ENCODE measurements around the gene CCNL1.
"Not testable (repeated sequence)": the region's sequence is repeated elsewhere in the genome, so short reads cannot be mapped to it uniquely, and the experiment has no call there.

Gene CCNL1

GRCh38 chr3:157159762-157160657 lies at the start of gene CCNL1:
TSS of gene CCNL1 (minus strand) at chr3:157160147. CDS start at chr3:157160094, 53 bp downstream.
- peak; percentile 96 for DNase-seq

- DNase-seq, result no peak
Observed at GRCh38 chr3:157204880-157205279, 44.9 kb upstream of the CCNL1 start.

GRCh38 chr3:157204431-157204830 lies 44.5 kb upstream of the CCNL1 start:
- DNase-seq, result no peak

- DNase-seq, result no peak
Observed at GRCh38 chr3:157201648-157202278, 41.8 kb upstream of the CCNL1 start.

GRCh38 chr3:157199841-157200240 lies 39.9 kb upstream of the CCNL1 start:
- no peak for DNase-seq

- DNase-seq, result no peak
Observed at GRCh38 chr3:157195965-157196364, 36.0 kb upstream of the CCNL1 start.

GRCh38 chr3:157191149-157191548 lies 31.2 kb upstream of the CCNL1 start:
- DNase-seq, result not testable (repeated sequence)

GRCh38 chr3:157190380-157190872 lies 30.5 kb upstream of the CCNL1 start:
- no peak for DNase-seq

- no peak for DNase-seq
Observed at GRCh38 chr3:157188391-157188790, 28.4 kb upstream of the CCNL1 start.

GRCh38 chr3:157182879-157183278 lies 22.9 kb upstream of the CCNL1 start:
- no peak for DNase-seq

- no peak for DNase-seq
Observed at GRCh38 chr3:157180262-157180661, 20.3 kb upstream of the CCNL1 start.

GRCh38 chr3:157179365-157179803 lies 19.4 kb upstream of the CCNL1 start:
- DNase-seq, result no peak

- DNase-seq, result not testable (repeated sequence)
Observed at GRCh38 chr3:157178503-157179364, 18.8 kb upstream of the CCNL1 start.

- not testable (repeated sequence) for DNase-seq
Observed at GRCh38 chr3:157177801-157178453, 18.0 kb upstream of the CCNL1 start.

- no peak for DNase-seq
Observed at GRCh38 chr3:157176934-157177333, 17.0 kb upstream of the CCNL1 start.

GRCh38 chr3:157175691-157176507 lies 16.0 kb upstream of the CCNL1 start:
- no peak for DNase-seq

- DNase-seq, result peak; percentile 99
Observed at GRCh38 chr3:157174649-157175498, 14.9 kb upstream of the CCNL1 start.

GRCh38 chr3:157174290-157174648 lies 14.3 kb upstream of the CCNL1 start:
- DNase-seq, result no peak

- not testable (repeated sequence) for DNase-seq
Observed at GRCh38 chr3:157173343-157173742, 13.4 kb upstream of the CCNL1 start.

GRCh38 chr3:157172746-157173145 lies 12.8 kb upstream of the CCNL1 start:
- DNase-seq, result no peak

GRCh38 chr3:157170861-157171260 lies 10.9 kb upstream of the CCNL1 start:
- DNase-seq, result no peak
